Natural killer cell (primary cell): ENCODE results near the gene SLFN12. TPM values are rescaled to one million over a fixed set of nuclear protein-coding genes. Genes with fewer than 3 reads are reported as not detected.
"Not testable (repeated sequence)": the region's sequence is repeated elsewhere in the genome, so short reads cannot be mapped to it uniquely, and the experiment has no call there.

Experiments
- ATAC-seq, 3 donors: fragments of 150-1000 bp in 2 of 3; fragments of 200-7000 bp in 1 of 3; cut with Tn5 transposase; 1 replicate in 1 of 3; 2 replicates in 2 of 3; pipeline ENCODE4 v1.10.0; 2021; ENCODE audit warnings: mild to moderate bottlenecking in 2 of 3, moderate library complexity in 2 of 3
- DNase-seq, 2 donors: peaks; one replicate each; pipeline versions ENCODE4 v3.0.0 to v3.0.0-alpha.2; 2013 to 2021; ENCODE audit warnings: mixed read lengths in 1 of 2
- H3K27ac ChIP-seq: one replicate; pipeline ENCODE4 v1.5.1; 2013; ENCODE audit warnings: mild to moderate bottlenecking, low read length
- H3K27me3 ChIP-seq: one replicate; pipeline ENCODE4 v1.6.1; 2013; ENCODE audit warnings: low read length; ENCODE audit not compliant: control insufficient read depth, insufficient read depth
- H3K36me3 ChIP-seq: one replicate; pipeline ENCODE4 v1.6.1; 2013; ENCODE audit warnings: low read length; ENCODE audit not compliant: control insufficient read depth, insufficient read depth
- H3K4me1 ChIP-seq: one replicate; pipeline ENCODE4 v1.6.1; 2013; ENCODE audit warnings: low read length; ENCODE audit not compliant: control insufficient read depth, insufficient read depth
- H3K4me3 ChIP-seq: one replicate; pipeline ENCODE4 v1.5.1; 2013; ENCODE audit warnings: low read length
- H3K9me3 ChIP-seq: one replicate; pipeline ENCODE4 v1.6.1; 2013; ENCODE audit warnings: low read length; ENCODE audit not compliant: control insufficient read depth, insufficient read depth
- H3K27ac Mint-ChIP-seq, 2 donors: one replicate each; pipeline ENCODE4 v1.8.0; 2022; ENCODE audit warnings: mild to moderate bottlenecking in 2 of 2, mixed read lengths in 2 of 2, moderate library complexity in 1 of 2
- H3K27me3 Mint-ChIP-seq, 2 donors: one replicate each; pipeline ENCODE4 v1.8.0; 2022; ENCODE audit warnings: low read depth in 2 of 2, mixed read lengths in 2 of 2
- H3K36me3 Mint-ChIP-seq: one replicate; pipeline ENCODE4 v1.8.0; 2022; ENCODE audit warnings: mixed read lengths
- H3K4me1 Mint-ChIP-seq, 2 donors: one replicate each; pipeline ENCODE4 v1.8.0; 2022; ENCODE audit warnings: mixed read lengths in 2 of 2
- H3K4me3 Mint-ChIP-seq: one replicate; pipeline ENCODE4 v1.8.0; 2022; ENCODE audit warnings: mild to moderate bottlenecking, moderate library complexity, mixed read lengths
- H3K9me3 Mint-ChIP-seq, 2 donors: one replicate each; pipeline ENCODE4 v1.8.0; 2022; ENCODE audit warnings: mixed read lengths in 2 of 2
- WGBS: methylation state at CpG from one replicate; pipeline ENCODE4 v1.1.7; 2013; ENCODE audit warnings: missing lambda C conversion rate; ENCODE audit not compliant: insufficient coverage; 5-methylcytosine and 5-hydroxymethylcytosine counted together
- intact Hi-C: fragments of 100-400 bp; cut with micrococcal nuclease; formaldehyde crosslinking; loops from one replicate; pipeline ENCODE4 v1.14.2; 2022
- total RNA-seq, 4 donors: library from RNA; stranded (reverse); fragments of 120-200 nt in 1 of 4; gene quantifications; one replicate each; pipeline versions ENCODE4 v1.2.3 to v1.2.4, GENCODE V29; 2013 to 2022
- TF ChIP-seq, protein P1 (sequence below): fragments of 200-600 bp; IDR thresholded peaks from one replicate; pipeline ENCODE4 v1.8.0; 2022; ENCODE audit warnings: antibody characterized with exemption

SLFN12 gene
- total RNA-seq, 3 donors from 2014 or later (not counting 1 experiment from before 2014, with no cell fraction given): 18.6 to 30.9 (median 21.8) TPM

GRCh38 chr17:35428229-35428628 is 4.1 kb downstream of the SLFN12 start:
- intact Hi-C loops: no loop called here
- no peak overlapping the region for H3K4me3 Mint-ChIP-seq
- ATAC-seq (no peak), DNase-seq (peak in 1 of 2 donors; percentile 32)
- H3K4me1 Mint-ChIP-seq: peaks cover 60 to 71% of the 10 kb centered on the region in 2 donors
- WGBS: 50% methylated on average over 2 of the region's 2 CpGs
- Histone ChIP-seq H3K4me3 (no peak overlapping the region), H3K27me3 (no peaks in the 10 kb centered on the region), H3K4me1 (peaks cover 25% of the 10 kb centered on the region), H3K27ac (no peak overlapping the region), H3K9me3 (no peaks in the 10 kb centered on the region), H3K36me3 (no peaks in the 10 kb centered on the region)
- peak overlapping the region; percentile 60 to 68 for H3K27ac Mint-ChIP-seq
- TF ChIP-seq, protein P1, sequence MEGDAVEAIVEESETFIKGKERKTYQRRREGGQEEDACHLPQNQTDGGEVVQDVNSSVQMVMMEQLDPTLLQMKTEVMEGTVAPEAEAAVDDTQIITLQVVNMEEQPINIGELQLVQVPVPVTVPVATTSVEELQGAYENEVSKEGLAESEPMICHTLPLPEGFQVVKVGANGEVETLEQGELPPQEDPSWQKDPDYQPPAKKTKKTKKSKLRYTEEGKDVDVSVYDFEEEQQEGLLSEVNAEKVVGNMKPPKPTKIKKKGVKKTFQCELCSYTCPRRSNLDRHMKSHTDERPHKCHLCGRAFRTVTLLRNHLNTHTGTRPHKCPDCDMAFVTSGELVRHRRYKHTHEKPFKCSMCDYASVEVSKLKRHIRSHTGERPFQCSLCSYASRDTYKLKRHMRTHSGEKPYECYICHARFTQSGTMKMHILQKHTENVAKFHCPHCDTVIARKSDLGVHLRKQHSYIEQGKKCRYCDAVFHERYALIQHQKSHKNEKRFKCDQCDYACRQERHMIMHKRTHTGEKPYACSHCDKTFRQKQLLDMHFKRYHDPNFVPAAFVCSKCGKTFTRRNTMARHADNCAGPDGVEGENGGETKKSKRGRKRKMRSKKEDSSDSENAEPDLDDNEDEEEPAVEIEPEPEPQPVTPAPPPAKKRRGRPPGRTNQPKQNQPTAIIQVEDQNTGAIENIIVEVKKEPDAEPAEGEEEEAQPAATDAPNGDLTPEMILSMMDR: no peak
- H3K27me3 Mint-ChIP-seq: no peaks in the 10 kb centered on the region
- H3K36me3 Mint-ChIP-seq: peaks cover 9% of the 10 kb centered on the region
- H3K9me3 Mint-ChIP-seq: no peaks in the 10 kb centered on the region

DNA sequence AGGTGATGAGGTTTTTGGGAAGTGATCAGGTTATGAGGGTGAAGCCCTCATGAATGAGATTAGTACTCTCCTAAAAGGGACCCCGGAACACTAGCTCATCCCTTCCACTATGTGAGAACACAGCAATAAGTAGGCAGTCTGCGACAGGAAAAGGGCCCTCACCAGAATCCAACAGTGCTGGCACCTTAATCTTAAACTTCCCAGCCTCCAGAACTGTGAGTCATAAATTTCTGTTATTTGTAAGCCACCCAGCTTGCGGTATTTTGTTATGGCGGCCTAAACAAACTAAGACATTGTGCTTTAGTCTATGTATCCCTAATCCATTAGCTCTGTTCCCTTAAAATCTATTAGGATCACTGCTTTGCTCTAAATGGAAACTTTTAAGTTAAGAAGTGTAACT is 8.5 kb downstream of the SLFN12 start:
- no peak overlapping the region for H3K27ac ChIP-seq
- Mint-ChIP-seq H3K27ac (no peak overlapping the region), H3K9me3 (no peaks in the 10 kb centered on the region), H3K27me3 (no peaks in the 10 kb centered on the region), H3K4me3 (no peak overlapping the region), H3K36me3 (peaks cover 37% of the 10 kb centered on the region), H3K4me1 (peaks cover 20 to 30% of the 10 kb centered on the region in 2 donors)
- WGBS: 97% methylated on average over 4 of the region's 4 CpGs
- no peak overlapping the region for H3K4me3 ChIP-seq
- no peaks in the 10 kb centered on the region for H3K9me3 ChIP-seq
- peaks cover 29% of the 10 kb centered on the region for H3K36me3 ChIP-seq
- no peak for DNase-seq
- TF ChIP-seq, protein P1: no peak
- intact Hi-C loops: no loop called here
- H3K27me3 ChIP-seq: no peaks in the 10 kb centered on the region
- H3K4me1 ChIP-seq: peaks cover 5% of the 10 kb centered on the region
- ATAC-seq: no peak

- peaks cover 34% of the 10 kb centered on the region for H3K36me3 ChIP-seq
- ATAC-seq, H3K27ac ChIP-seq, H3K27ac Mint-ChIP-seq, DNase-seq, H3K4me1 ChIP-seq, intact Hi-C loops, H3K4me3 Mint-ChIP-seq, H3K27me3 Mint-ChIP-seq, H3K4me3 ChIP-seq, H3K27me3 ChIP-seq, H3K4me1 Mint-ChIP-seq, H3K9me3 Mint-ChIP-seq, H3K9me3 ChIP-seq: not testable (repeated sequence)
- peaks cover 31% of the 10 kb centered on the region for H3K36me3 Mint-ChIP-seq
- over 99% methylated on average over 7 of the region's 9 CpGs for WGBS
Measured at GRCh38 chr17:35421069-35421468, 11.2 kb downstream of the SLFN12 start.

DNA sequence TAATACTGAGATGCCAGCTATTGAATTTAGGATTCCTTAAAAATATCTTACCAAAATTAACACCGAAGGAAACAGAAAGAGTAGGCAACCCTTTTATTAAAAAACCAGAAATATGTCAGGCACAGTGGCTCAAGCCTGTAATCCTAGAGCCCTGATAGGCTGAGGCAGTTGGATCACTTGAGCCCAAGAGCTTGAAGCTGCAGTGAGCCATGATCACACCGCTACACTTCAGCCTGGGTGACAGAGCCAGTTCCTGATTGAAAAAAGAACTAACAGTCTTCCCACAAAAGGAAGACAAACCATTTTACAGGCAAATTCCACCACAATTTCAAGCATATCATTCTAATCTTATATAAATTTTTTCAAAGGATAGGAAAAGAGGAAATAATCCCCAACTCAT is 15.6 kb downstream of the SLFN12 start:
- TF ChIP-seq, protein P1: no peak
- Histone ChIP-seq H3K27ac (no peak overlapping the region), H3K27me3 (no peaks in the 10 kb centered on the region), H3K9me3 (no peaks in the 10 kb centered on the region), H3K4me3 (no peak overlapping the region), H3K36me3 (peaks cover 32% of the 10 kb centered on the region), H3K4me1 (no peaks in the 10 kb centered on the region)
- H3K4me1 Mint-ChIP-seq: peaks cover 13 to 14% of the 10 kb centered on the region in 2 donors
- WGBS: 89% methylated on average over 2 of the region's 2 CpGs
- no peak overlapping the region for H3K27ac Mint-ChIP-seq
- no peak for DNase-seq
- intact Hi-C loops: no loop called here
- H3K36me3 Mint-ChIP-seq: peaks cover 40% of the 10 kb centered on the region
- H3K9me3 Mint-ChIP-seq: no peaks in the 10 kb centered on the region
- H3K4me3 Mint-ChIP-seq: no peak overlapping the region
- no peaks in the 10 kb centered on the region for H3K27me3 Mint-ChIP-seq
- ATAC-seq: no peak

GRCh38 chr17:35414707-35415106 is 17.6 kb downstream of the SLFN12 start:
- H3K9me3 ChIP-seq, intact Hi-C loops, H3K27me3 ChIP-seq, H3K27me3 Mint-ChIP-seq, H3K27ac ChIP-seq, H3K4me1 ChIP-seq, H3K4me3 ChIP-seq, DNase-seq, ATAC-seq, H3K4me3 Mint-ChIP-seq, H3K9me3 Mint-ChIP-seq, H3K27ac Mint-ChIP-seq: not testable (repeated sequence)
- H3K4me1 Mint-ChIP-seq: peaks cover 13 to 14% of the 10 kb centered on the region in 2 donors
- H3K36me3 ChIP-seq: peaks cover 41% of the 10 kb centered on the region
- peaks cover 46% of the 10 kb centered on the region for H3K36me3 Mint-ChIP-seq
- WGBS: 100% methylated on average over 1 of the region's 2 CpGs
